Neural progenitor cell (in vitro differentiated cells): ENCODE data around the gene PDE7B. TPM values are rescaled to one million over a fixed set of nuclear protein-coding genes. Genes with fewer than 3 reads are reported as not detected.

Experiments
- DNase-seq: peaks from one replicate; pipeline ENCODE4 v3.0.0-alpha.2; 2016; ENCODE audit warnings: low spot score
- H2AFZ ChIP-seq: fragments of 200-600 bp; sonication (generic); replicated peaks from 2 replicates; pipeline ENCODE4 v1.6.1; 2016; ENCODE audit warnings: antibody characterized with exemption
- H3F3A ChIP-seq: fragments of 200-600 bp; sonication (generic); 2 replicates; pipeline ENCODE4 v1.6.1; 2016; ENCODE audit warnings: antibody characterized with exemption, low read depth
- H3K27ac ChIP-seq: fragments of 200-600 bp; sonication (generic); 2 replicates; pipeline ENCODE4 v1.5.1; 2016; ENCODE audit warnings: mild to moderate bottlenecking
- H3K27me3 ChIP-seq: fragments of 200-600 bp; sonication (generic); 2 replicates; pipeline ENCODE4 v1.6.1; 2016; ENCODE audit warnings: mild to moderate bottlenecking, moderate library complexity
- H3K36me3 ChIP-seq: fragments of 200-600 bp; sonication (generic); 2 replicates; pipeline ENCODE4 v1.5.1; 2016
- H3K4me1 ChIP-seq: fragments of 200-600 bp; sonication (generic); 2 replicates; pipeline ENCODE4 v1.6.1; 2016; ENCODE audit warnings: mixed run types
- H3K4me2 ChIP-seq: fragments of 200-600 bp; sonication (generic); 2 replicates; pipeline ENCODE4 v1.6.1; 2016
- H3K4me3 ChIP-seq: fragments of 200-600 bp; sonication (generic); 2 replicates; pipeline ENCODE4 v1.5.1; 2016
- H3K79me2 ChIP-seq: fragments of 200-600 bp; sonication (generic); 2 replicates; pipeline ENCODE4 v1.6.1; 2016; ENCODE audit warnings: low read depth
- H3K9ac ChIP-seq: fragments of 200-600 bp; sonication (generic); 2 replicates; pipeline ENCODE4 v1.6.1; 2016
- H3K9me3 ChIP-seq: fragments of 200-600 bp; sonication (generic); 2 replicates; pipeline ENCODE4 v1.5.1; 2016; ENCODE audit warnings: low read depth
- H4K20me1 ChIP-seq: fragments of 200-600 bp; sonication (generic); 2 replicates; pipeline ENCODE4 v1.6.1; 2016; ENCODE audit warnings: low read depth
- H3K27ac Mint-ChIP-seq: 3 replicates; pipeline ENCODE4 v1.8.0; 2021; ENCODE audit warnings: mixed read lengths
- H3K27me3 Mint-ChIP-seq: 2 replicates; pipeline ENCODE4 v1.8.0; 2022; ENCODE audit warnings: low read depth, mild to moderate bottlenecking, inconsistent platforms, moderate library complexity, mixed read lengths; ENCODE audit not compliant: insufficient read depth
- H3K36me3 Mint-ChIP-seq: 3 replicates; pipeline ENCODE4 v1.8.0; 2021; ENCODE audit warnings: mixed read lengths
- H3K4me1 Mint-ChIP-seq: 3 replicates; pipeline ENCODE4 v1.8.0; 2021; ENCODE audit warnings: mixed read lengths
- H3K4me3 Mint-ChIP-seq: 3 replicates; pipeline ENCODE4 v1.8.0; 2021; ENCODE audit warnings: mild to moderate bottlenecking, moderate library complexity, mixed read lengths
- H3K9me3 Mint-ChIP-seq: 3 replicates; pipeline ENCODE4 v1.8.0; 2020; ENCODE audit warnings: mixed read lengths
- CTCF ChIP-seq: fragments of 200-600 bp; sonication (generic); IDR thresholded peaks from 2 replicates; pipeline ENCODE4 v1.5.1; 2017; ENCODE audit warnings: antibody characterized with exemption, mild to moderate bottlenecking
- EZH2 ChIP-seq: fragments of 200-600 bp; sonication (generic); IDR thresholded peaks from 2 replicates; pipeline ENCODE4 v1.6.1; 2017; ENCODE audit warnings: antibody characterized with exemption, mild to moderate bottlenecking, moderate library complexity
- EZH2phosphoT487 ChIP-seq: fragments of 200-600 bp; sonication (generic); IDR thresholded peaks from 2 replicates; pipeline ENCODE4 v1.6.1; 2017; ENCODE audit warnings: antibody characterized with exemption
- total RNA-seq: library from RNA; depleted of rRNA; stranded (reverse); fragments of >200 nt; gene quantifications from 2 replicates; pipeline ENCODE4 v1.2.3, GENCODE V29; 2015; ENCODE audit warnings: low replicate concordance

PDE7B gene
- total RNA-seq, 1 donor from 2014 or later = 0.04 TPM

GRCh38 chr6:136180704-136181511 lies 329.4 kb downstream of the PDE7B start:
- TF ChIP-seq EZH2 (no peak), EZH2phosphoT487 (no peak), CTCF (no peak)
- Histone ChIP-seq H3K4me2 (no peak overlapping the region), H3K4me1 (no peaks in the 10 kb centered on the region), H3K4me3 (no peak overlapping the region), H3K9me3 (no peaks in the 10 kb centered on the region), H3K27me3 (no peaks in the 10 kb centered on the region), H4K20me1 (no peaks in the 10 kb centered on the region), H2AFZ (no peak overlapping the region), H3K9ac (no peak overlapping the region), H3K79me2 (no peaks in the 10 kb centered on the region), H3K36me3 (no peaks in the 10 kb centered on the region), H3F3A (no peaks in the 10 kb centered on the region), H3K27ac (no peak overlapping the region)
- Mint-ChIP-seq H3K4me3 (no peak overlapping the region), H3K27ac (no peak overlapping the region), H3K36me3 (no peaks in the 10 kb centered on the region), H3K9me3 (no peaks in the 10 kb centered on the region), H3K27me3 (no peaks in the 10 kb centered on the region), H3K4me1 (peaks cover 11% of the 10 kb centered on the region)
- no peak for DNase-seq

- Histone ChIP-seq H4K20me1 (no peaks in the 10 kb centered on the region), H3K4me1 (no peaks in the 10 kb centered on the region), H3K4me2 (no peak overlapping the region), H3F3A (no peaks in the 10 kb centered on the region), H2AFZ (no peak overlapping the region), H3K27me3 (no peaks in the 10 kb centered on the region), H3K27ac (no peak overlapping the region), H3K4me3 (no peak overlapping the region), H3K9me3 (no peaks in the 10 kb centered on the region), H3K9ac (no peak overlapping the region), H3K36me3 (no peaks in the 10 kb centered on the region), H3K79me2 (no peaks in the 10 kb centered on the region)
- H3K27me3 Mint-ChIP-seq = no peaks in the 10 kb centered on the region
- H3K9me3 Mint-ChIP-seq = no peaks in the 10 kb centered on the region
- no peaks in the 10 kb centered on the region for H3K36me3 Mint-ChIP-seq
- H3K27ac Mint-ChIP-seq = no peak overlapping the region
- no peak overlapping the region for H3K4me3 Mint-ChIP-seq
- no peak for DNase-seq
- TF ChIP-seq EZH2phosphoT487 (no peak), CTCF (no peak), EZH2 (no peak)
- peaks cover 11% of the 10 kb centered on the region for H3K4me1 Mint-ChIP-seq
These were observed 330.0 kb downstream of the PDE7B start for GRCh38 chr6:136181512-136181833.

- no peak for DNase-seq
- H3K79me2 ChIP-seq = no peaks in the 10 kb centered on the region
- no peak overlapping the region for H3K4me3 Mint-ChIP-seq
- H3K27ac Mint-ChIP-seq = no peak overlapping the region
- H3K9me3 ChIP-seq = no peaks in the 10 kb centered on the region
- H4K20me1 ChIP-seq = no peaks in the 10 kb centered on the region
- H3K4me1 Mint-ChIP-seq = peaks cover 11% of the 10 kb centered on the region
- no peaks in the 10 kb centered on the region for H3K9me3 Mint-ChIP-seq
- no peak overlapping the region for H3K4me2 ChIP-seq
- H3K36me3 ChIP-seq = no peaks in the 10 kb centered on the region
- TF ChIP-seq CTCF (no peak), EZH2phosphoT487 (no peak), EZH2 (no peak)
- H3F3A ChIP-seq = no peaks in the 10 kb centered on the region
- H3K9ac ChIP-seq = no peak overlapping the region
- H2AFZ ChIP-seq = no peak overlapping the region
- no peaks in the 10 kb centered on the region for H3K27me3 ChIP-seq
- no peak overlapping the region for H3K27ac ChIP-seq
- no peaks in the 10 kb centered on the region for H3K36me3 Mint-ChIP-seq
- H3K27me3 Mint-ChIP-seq = no peaks in the 10 kb centered on the region
- H3K4me1 ChIP-seq = no peaks in the 10 kb centered on the region
- no peak overlapping the region for H3K4me3 ChIP-seq
These were observed 330.4 kb downstream of the PDE7B start for GRCh38 chr6:136181861-136182260.
